HG02884 (cell line): ENCODE data around the gene GALNTL6.
"Not testable (repeated sequence)": the region's sequence is repeated elsewhere in the genome, so short reads cannot be mapped to it uniquely, and the experiment has no call there.

Experiments
- ATAC-seq: cut with Tn5 transposase; IDR thresholded peaks from one replicate; pipeline ENCODE4 v1.9.1; 2021; ENCODE audit warnings: mild to moderate bottlenecking, moderate library complexity; ENCODE audit not compliant: unreplicated experiment

GALNTL6 gene

DNA sequence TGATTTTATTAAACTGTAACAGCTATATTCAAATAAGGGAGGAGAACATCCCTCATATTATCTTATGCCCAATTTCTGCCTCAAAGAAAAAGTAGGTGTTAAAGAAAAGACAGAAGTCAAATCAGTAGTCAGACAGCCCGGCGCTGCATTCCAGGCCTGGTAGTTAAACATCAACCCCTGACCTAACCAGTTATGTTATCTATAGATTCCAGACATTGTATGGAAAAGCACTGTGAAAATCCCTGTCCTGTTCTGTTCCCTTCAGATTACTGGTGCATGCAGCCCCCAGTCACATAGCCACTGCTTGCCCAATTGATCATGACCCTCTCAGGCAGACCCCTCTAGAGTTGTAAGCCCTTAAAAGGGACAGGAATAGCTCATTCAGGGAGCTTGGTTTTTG, 1085.5 kb downstream of the GALNTL6 start:
- ATAC-seq: no peak

DNA sequence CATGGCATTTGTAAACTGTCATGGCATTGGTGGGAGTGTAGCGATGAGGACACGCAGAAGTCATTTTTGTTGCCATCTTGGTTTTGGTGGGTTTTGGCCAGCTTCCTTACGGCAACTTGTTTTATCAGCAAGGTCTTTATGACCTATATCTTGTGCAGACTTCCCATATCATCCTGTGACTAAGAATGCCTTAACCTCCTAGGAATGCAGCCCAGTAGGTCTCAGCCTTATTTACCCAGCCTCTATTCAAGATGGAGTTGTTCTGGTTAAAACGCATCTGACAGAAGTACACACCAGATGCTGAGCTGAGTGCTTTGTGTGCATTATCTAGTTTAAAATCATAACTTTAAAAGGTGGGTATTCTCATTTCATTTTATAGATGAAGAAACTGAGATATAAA, 1086.7 kb downstream of the GALNTL6 start:
- ATAC-seq: no peak

DNA sequence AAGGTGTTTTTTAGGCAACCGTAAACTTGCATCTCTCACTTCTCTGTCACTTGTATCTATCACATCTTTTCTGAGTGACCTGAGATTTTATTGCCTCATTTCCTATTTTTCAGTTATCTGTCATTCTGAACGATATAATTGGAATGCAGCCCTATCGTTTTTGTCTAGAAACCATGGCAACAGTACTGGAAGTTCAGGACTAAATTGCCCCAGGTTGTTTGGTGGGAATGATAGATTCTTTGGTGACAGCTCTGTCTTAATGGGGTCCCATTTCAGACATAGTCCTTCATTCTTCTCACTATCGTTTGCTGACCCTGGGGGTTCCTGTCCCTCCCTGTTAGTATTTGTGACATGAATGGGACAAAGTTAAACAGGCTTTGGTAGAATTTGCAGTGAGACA, 1087.7 kb downstream of the GALNTL6 start:
- no peak for ATAC-seq

DNA sequence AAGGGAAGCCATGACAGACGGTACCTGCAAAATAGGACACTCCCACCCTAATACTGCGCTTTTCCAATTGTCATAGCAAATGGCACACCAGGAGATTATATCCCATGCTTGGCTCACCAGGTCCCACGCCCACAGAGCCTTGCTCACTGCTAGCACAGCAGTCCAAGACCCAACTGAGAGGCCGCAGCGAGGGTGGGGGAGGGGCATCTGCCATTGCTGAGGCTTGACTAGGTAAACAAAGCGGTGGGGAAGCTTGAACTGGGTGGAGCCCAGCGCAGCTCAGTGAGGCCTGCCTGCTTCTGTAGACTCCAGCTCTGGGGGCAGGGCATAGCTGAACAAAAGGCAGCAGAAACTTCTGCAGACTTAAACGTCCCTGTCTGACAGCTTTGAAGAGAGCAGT, 1099.3 kb downstream of the GALNTL6 start:
- not testable (repeated sequence) for ATAC-seq

DNA sequence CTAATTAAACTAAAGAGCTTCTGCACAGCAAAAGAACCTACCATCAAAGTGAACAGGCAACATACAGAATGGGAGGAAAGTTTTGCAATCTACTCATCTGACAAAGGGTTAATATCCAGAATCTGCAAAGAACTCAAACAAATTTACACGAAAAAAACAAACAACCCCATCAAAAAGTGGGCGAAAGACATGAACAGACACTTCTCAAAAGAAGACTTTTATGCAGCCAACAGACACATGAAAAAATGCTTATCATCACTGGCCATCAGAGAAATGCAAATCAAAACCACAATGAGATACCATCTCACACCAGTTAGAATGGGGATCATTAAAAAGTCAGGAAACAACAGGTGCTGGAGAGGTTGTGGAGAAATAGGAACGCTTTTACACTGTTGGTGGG, 1104.2 kb downstream of the GALNTL6 start:
- ATAC-seq: not testable (repeated sequence)

DNA sequence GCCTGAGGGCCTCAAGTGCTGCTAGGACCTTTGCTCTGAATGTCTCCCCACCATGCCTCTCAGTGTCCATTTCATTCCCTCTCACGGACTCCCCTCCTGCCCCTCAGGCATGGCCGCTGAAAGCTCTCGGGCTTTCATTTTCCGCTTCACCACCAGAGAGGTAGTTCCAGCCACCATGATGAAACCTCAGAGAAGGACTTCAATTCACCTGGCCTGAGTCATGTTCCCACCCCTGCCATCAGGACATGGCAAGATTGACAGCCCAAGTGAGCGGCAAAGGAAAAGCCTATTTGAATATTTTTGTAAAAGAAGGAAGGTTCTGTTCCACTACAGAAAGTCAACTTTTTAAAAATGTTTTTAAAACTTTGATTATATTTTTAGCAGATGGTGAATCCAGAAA, 1106.1 kb downstream of the GALNTL6 start:
- no peak for ATAC-seq

DNA sequence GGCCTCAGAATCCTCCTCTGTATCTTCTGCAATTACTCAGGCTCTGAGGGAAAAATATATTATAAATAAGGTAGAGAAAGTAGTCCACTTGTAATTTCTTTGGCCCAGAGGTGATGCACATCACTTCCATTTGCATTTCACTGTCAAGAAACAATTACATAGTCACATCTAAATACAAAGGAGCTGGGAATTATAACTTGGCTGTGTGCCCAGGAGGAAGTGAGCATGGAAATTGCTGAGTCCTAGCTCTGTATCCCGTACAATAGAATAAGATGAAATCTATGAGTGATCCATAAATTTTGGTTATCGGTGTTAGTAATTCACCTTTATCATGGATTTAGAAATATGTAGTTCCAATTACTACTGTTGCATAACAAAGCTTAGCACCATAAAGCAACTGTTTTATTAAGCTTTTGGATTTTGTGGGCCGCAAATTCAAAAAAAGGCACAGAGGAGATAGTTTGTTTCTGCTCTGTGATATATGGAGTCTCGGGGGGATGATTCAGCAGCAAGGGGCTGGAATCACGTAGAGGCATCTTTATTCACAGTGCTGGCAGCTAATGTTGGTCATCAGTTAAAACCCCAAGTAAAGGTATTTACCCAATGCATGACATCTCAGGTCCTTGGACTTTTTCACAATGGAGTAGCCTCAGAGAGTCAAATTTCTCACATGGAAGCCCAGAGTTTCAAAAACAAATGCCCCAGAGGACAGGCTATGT, 1114.1 kb downstream of the GALNTL6 start:
- ATAC-seq: no peak

DNA sequence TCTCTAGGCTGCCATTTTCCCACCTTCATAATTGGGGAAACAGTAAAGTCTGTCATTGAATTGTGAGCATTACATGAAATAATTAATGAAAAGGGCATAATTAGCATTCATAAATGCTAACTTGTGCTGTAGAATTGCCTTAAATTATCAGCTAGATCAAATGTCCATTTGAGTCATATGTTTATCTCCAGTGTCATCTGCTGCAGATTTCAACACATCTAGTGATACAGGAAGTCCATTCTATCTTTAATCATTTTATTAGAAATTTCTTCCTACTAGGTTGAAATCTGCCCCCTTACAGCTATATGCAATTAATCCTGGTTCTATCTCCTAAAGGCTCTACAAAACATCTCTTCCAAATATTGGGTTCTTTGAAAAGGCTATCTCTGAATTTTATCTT, 1115.1 kb downstream of the GALNTL6 start:
- ATAC-seq: no peak

DNA sequence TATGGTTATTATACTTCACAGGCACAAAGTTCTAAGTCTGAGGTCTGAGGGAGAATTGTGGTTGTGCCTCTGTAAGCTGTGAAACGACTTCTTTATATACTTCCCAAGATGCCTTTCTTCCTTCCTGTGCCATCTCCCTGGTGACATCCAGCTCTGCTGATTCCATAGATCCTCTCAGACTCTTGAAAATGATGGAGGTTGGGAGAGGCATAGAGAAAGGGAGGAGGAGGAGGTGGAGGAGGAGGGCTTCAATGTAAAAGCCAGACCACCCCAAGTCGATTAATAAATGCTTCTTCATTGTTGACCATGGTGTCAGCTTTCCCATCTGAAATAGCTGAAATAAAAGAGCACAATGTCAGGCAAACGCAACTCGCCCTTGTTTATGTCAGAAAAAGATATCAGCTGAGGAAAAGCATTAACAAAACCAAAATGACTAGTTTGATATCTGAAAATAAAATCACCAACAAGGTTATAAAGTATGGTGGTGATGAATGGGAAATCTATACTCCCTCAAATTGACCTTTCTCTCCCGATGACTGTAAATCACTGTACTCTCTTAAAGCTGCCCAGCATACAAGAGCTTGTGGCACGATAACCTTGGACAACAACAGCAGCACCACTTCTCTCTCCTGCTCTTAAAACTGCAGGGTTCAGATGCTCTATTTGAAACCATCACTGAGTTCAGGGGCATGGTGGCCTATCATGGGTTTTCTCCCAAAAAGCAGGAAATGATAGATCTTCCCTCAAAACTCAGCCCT, 1125.0 kb downstream of the GALNTL6 start:
- ATAC-seq: no peak

DNA sequence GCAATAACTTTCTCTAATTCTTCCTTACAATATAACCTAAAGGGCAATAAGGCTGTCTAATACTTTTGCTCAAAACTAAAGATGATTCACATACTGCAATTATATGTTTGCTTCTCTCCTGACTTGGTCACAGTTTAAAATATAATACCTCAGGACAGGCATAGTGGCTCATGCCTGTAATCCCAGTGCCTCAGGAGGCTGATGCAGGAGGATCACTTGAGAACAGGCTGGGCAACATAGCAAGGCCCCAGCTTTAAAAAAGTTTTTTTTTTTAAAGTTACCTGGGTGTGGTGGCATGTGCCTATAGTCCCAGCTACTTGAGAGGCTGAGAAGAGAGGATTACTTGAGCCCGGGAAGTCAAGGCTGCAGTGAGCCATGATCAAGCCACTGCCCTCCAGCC, 1125.7 kb downstream of the GALNTL6 start:
- no peak for ATAC-seq

DNA sequence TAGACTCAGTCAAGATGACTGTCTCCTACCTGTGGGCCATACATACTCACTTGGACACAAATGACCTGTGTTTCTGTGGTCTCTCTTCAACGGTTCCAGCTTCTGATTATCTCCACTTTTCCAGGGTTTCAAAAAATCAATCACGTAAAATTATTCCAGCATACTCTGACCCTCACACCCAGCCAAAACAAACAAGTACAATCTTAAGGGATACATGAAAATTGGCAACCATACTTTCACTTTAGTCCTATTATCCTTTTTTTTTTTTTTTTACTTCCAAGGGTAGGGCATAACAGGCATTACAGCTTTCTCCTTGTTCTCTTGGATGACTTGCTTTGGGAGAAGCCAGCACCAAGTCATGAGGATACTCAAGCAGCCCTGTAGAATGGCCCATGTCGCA, 1129.6 kb downstream of the GALNTL6 start:
- ATAC-seq: no peak

DNA sequence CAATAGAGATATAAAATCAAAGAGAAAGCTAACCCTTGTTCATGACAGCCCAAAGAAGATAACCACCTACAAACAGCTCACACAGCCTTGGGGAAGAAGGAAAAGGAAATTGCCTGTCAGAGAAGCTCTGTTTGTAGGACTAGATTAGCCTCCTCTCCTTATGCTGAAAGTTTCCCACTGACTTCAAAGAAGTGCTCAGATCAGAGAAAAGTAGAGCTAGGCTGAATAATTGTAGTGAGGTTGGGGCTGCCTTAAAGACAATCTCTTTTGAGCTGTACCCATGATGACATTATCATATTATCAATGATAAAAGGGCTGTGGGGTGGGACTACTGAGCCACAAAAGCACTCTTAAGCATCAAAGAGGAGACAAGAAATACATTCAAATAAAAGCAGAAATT, 1132.4 kb downstream of the GALNTL6 start:
- no peak for ATAC-seq

DNA sequence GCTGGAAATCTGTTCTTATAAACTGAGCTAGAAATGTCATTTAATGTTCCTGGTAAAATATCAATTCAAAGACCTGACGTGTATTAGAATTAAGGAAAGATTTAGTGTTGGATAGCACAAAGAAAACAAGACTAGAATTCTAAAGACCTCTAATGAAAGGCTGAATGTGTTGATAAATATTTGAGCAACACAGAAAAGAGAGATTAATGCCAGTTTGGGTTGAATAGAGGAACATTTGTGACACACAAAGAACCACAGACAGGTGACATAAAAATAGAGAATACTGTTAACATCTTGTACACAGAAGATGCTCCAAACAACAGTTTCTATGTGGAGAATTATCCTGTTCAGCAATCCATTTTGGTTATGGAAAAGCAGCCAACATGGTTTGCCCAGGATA, 1133.3 kb downstream of the GALNTL6 start:
- ATAC-seq: no peak

DNA sequence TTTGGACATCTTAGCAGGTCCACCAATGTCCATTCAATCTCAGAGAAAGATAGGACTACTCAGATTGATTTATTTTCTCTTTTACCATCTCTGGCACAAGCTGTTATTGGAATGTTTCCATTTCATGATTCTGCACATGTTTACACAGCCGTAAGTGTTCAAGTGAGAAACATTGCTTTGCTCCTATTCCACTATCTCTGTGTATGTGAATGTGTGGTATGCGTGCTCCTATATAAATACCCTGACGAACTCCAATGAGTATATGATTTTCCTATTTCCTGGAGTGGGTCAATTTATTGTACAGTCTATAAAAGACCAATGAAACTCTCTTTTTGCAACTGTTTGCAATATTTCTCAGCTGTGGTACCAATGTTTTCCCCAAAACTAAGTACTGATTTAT, 1134.4 kb downstream of the GALNTL6 start:
- no peak for ATAC-seq

DNA sequence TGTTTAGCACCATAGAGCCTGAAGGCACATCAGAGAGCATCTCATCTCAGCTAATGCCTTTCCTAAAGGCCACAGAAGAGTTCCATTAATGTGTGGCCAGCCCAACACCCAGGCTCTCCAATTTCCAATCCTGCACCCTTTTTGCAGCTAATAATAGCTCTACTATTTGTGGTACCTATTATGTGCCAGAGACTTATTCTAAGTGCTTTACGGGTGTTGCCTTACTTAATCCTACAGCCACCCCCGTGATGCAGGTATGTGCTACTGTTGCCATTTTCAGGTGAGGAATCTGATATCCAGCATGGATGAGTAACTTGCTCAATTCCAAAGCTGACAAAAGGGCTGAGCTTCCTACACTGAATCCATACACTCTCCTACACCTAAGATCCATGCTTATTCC, 1137.8 kb downstream of the GALNTL6 start:
- ATAC-seq: no peak

DNA sequence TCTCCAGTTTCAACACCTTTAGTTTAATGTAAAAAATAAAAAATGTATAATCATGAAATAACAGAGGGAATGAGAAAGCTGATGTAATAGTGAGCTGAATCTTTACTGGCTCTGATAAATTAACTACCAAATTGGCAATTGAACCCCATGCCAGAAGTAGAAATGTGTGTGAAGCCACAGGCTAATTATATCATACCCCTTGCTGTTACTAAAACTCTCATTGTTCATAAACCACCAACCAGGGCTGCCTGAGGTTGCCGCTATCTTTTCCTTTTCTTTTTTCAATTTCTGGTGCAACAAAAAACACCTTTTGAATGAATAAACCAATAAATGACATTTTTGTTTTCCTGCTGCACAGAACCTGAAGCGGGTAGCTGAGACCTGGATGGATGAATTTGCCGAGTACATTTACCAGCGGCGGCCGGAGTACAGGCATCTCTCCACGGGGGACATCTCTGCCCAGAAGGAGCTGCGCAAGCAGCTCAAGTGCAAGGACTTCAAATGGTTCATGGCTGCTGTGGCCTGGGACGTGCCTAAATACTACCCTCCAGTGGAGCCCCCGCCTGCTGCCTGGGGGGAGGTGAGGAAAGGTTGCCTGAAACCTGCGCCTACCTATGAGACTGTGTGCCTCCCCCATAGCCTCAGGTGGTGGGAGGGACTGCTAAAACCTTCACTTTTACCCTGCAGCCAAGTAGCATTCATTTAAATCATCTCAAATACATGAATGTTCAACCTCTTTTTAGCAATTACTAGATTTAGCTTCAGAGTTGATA, 1138.7 kb downstream of the GALNTL6 start:
- ATAC-seq: no peak

DNA sequence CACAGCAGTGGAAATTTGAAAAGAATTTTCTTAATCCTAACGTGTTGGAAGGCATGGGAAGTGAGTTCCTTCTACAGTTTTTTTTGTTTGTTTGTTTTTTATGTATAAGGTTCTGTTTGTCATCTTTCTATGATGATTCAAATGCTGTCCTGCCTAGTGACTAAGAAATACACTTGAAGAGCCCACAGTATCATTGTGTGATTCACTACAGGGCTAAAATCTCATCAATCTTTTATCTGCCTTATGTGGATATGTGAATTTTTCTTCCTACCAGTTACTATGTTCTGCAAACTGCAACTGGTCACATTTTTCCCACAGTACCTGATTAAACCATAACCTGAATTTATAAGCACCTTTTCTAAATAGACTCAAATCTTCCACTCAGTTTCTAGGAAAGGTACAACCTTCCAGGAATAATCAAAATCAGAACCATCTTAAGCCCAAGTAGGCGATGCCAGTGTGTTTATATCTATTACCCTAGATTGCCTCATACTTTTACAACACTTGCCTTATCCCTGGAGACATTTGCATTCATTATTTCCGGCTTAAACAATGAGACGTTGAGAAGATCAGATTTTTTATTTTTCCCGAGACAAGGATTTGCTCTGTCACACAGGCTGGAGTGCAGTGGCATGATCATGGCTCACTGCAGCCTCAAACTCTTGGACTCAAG, 1140.8 kb downstream of the GALNTL6 start:
- no peak for ATAC-seq

DNA sequence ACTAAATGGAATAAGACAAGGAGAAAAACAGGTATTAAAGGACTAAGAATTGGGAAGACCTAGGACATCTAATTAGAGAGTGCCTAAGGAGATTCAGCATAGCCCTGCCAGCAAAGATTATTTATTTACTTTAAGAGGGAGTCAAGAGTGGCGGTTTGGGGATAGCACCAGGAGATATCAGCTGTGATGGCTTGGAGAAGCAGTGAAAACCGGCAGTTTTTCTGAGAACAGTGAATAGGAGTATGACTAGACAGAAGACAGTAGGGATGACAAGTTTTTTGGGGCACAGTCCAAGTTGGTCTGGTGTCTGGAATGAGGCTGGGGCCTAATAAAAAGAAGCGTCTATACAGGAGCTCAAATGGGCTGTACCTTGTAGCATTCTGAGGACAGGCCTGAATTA, 1143.1 kb downstream of the GALNTL6 start:
- not testable (repeated sequence) for ATAC-seq

DNA sequence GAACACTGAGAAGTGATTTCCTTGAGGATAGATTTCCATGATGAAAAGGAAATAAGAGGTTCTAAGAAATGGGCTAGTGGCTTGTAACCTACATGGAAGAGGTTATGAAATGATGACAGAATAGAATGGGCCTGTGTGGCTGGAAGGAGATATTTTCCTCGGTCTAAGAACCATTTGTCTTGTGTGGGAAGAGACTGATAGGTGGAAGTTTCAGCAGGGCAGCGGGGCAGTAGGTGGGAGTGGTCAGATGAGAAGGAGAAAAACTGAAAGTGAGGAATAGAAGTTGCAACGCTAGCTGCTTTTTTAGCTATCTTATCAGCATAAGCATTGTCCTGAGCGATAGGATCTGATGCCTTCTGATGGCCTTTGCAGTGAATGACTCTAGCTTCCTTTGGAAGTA, 1144.0 kb downstream of the GALNTL6 start:
- no peak for ATAC-seq

DNA sequence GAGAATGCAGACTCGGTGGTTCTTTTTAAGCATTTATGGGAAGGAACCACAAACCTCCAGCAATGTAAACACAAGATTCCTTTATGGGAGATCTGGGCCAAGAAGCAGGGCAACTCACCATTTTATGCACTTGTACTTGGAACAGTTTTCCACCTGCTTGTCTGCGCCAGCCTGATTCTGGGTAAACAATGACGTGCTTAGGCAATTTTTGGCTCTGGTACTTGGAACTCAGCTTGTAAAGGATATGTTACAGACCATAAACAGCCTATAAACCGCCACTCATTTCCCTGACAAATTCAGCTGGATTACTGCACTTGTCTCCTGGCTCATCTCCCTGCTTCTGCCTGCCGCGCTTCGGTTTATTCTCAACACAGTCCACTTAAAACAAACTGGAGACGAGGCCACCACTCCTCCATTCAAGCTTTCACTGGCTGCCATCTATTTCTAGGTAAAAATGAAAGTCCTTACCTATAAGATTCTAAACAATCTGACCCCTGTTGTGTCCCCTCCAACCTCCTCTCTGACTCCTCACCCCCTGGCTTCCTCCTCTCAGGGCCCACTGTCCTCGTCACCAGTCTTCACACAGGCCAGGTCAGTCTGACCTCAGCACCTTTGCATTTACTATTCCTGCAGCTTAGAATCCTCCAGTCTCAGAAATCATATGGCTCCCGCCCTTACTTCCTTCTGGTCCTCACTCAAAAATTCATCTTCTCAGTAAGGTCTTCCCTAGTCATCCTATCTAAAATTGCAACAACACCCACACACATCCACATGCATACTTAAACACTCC, 1149.6 kb downstream of the GALNTL6 start:
- ATAC-seq: no peak
